Mesothelial cell of epicardium (in vitro differentiated cells): Measurements from ENCODE around the gene SOD3. TPM values are rescaled to one million over a fixed set of nuclear protein-coding genes. Genes with fewer than 3 reads are reported as not detected.
A peak's percentile ranks its signal among the peaks of the same experiment; 100 is the strongest.

Source experiments
- DNase-seq, 2 experiments: peaks; one replicate each; pipeline ENCODE4 v3.0.0; 2021; ENCODE audit warnings: low spot score in 2 of 2; ENCODE audit not compliant: unreplicated experiment in 2 of 2
- H3K27ac Mint-ChIP-seq: 2 replicates; pipeline ENCODE4 v1.8.0; 2021; ENCODE audit warnings: mixed read lengths
- H3K27me3 Mint-ChIP-seq: 2 replicates; pipeline ENCODE4 v1.8.0; 2021; ENCODE audit warnings: low read depth, mixed read lengths
- H3K36me3 Mint-ChIP-seq: 2 replicates; pipeline ENCODE4 v1.8.0; 2021; ENCODE audit warnings: mixed read lengths
- H3K4me1 Mint-ChIP-seq: 2 replicates; pipeline ENCODE4 v1.8.0; 2021; ENCODE audit warnings: mixed read lengths
- H3K4me3 Mint-ChIP-seq: 2 replicates; pipeline ENCODE4 v1.8.0; 2021; ENCODE audit warnings: mild to moderate bottlenecking, moderate library complexity, mixed read lengths
- H3K9me3 Mint-ChIP-seq: 2 replicates; pipeline ENCODE4 v1.8.0; 2021; ENCODE audit warnings: mixed read lengths
- CTCF ChIP-seq: fragments of 200-600 bp; sonication (generic); IDR thresholded peaks from one replicate; pipeline ENCODE4 v1.5.0; 2021; ENCODE audit warnings: antibody characterized with exemption; ENCODE audit not compliant: unreplicated experiment
- total RNA-seq: library from RNA; stranded (reverse); gene quantifications from 3 replicates; pipeline ENCODE4 v1.2.1, GENCODE V29; 2021

Gene SOD3
- total RNA-seq, 1 donor from 2014 or later = 5.7 TPM

- no peak for TF ChIP-seq CTCF
- DNase-seq = no peak
- no peak overlapping the region for H3K27ac Mint-ChIP-seq
- peaks cover 15% of the 10 kb centered on the region for H3K9me3 Mint-ChIP-seq
- H3K4me3 Mint-ChIP-seq = no peak overlapping the region
- H3K27me3 Mint-ChIP-seq = no peaks in the 10 kb centered on the region
- H3K4me1 Mint-ChIP-seq = no peaks in the 10 kb centered on the region
- H3K36me3 Mint-ChIP-seq = peaks cover 6% of the 10 kb centered on the region
Measured at GRCh38 chr4:24751926-24752539, 43.3 kb upstream of the SOD3 start.

- TF ChIP-seq CTCF = no peak
- peaks cover 30% of the 10 kb centered on the region for H3K9me3 Mint-ChIP-seq
- H3K27ac Mint-ChIP-seq = no peak overlapping the region
- no peak for DNase-seq
- no peaks in the 10 kb centered on the region for H3K4me1 Mint-ChIP-seq
- peaks cover 7% of the 10 kb centered on the region for H3K36me3 Mint-ChIP-seq
- H3K4me3 Mint-ChIP-seq = no peak overlapping the region
- H3K27me3 Mint-ChIP-seq = no peaks in the 10 kb centered on the region
Measured at GRCh38 chr4:24753519-24753918, 41.9 kb upstream of the SOD3 start.

- peak overlapping the region; percentile 23 for H3K27ac Mint-ChIP-seq
Measured at GRCh38 chr4:24754571-24754970, 40.8 kb upstream of the SOD3 start.

GRCh38 chr4:24763631-24764297 is 31.6 kb upstream of the SOD3 start:
- Mint-ChIP-seq H3K4me3 (no peak overlapping the region), H3K36me3 (no peaks in the 10 kb centered on the region), H3K4me1 (peaks cover 12% of the 10 kb centered on the region), H3K27me3 (no peaks in the 10 kb centered on the region), H3K27ac (peak overlapping the region; percentile 83), H3K9me3 (peaks cover 17% of the 10 kb centered on the region)
- no peak for TF ChIP-seq CTCF
- no peak for DNase-seq

More at GRCh38 chr4:24754571-24754970, 40.8 kb upstream of the SOD3 start:
- Mint-ChIP-seq H3K9me3 (peaks cover 33% of the 10 kb centered on the region), H3K27me3 (no peaks in the 10 kb centered on the region), H3K36me3 (peaks cover 7% of the 10 kb centered on the region), H3K4me3 (no peak overlapping the region), H3K4me1 (no peaks in the 10 kb centered on the region)
- no peak for TF ChIP-seq CTCF
- DNase-seq = no peak

GRCh38 chr4:24764345-24764744 is 31.0 kb upstream of the SOD3 start:
- H3K4me3 Mint-ChIP-seq = no peak overlapping the region
- no peak for TF ChIP-seq CTCF
- H3K27ac Mint-ChIP-seq = peak overlapping the region; percentile 83
- H3K9me3 Mint-ChIP-seq = peaks cover 17% of the 10 kb centered on the region
- peaks cover 12% of the 10 kb centered on the region for H3K4me1 Mint-ChIP-seq
- no peaks in the 10 kb centered on the region for H3K36me3 Mint-ChIP-seq
- no peaks in the 10 kb centered on the region for H3K27me3 Mint-ChIP-seq
- no peak for DNase-seq
